Mesodermal cell (in vitro differentiated cells): ENCODE measurements around the gene STRBP.
"Not testable (repeated sequence)": the region's sequence is repeated elsewhere in the genome, so short reads cannot be mapped to it uniquely, and the experiment has no call there.

Experiments
- H3K27ac ChIP-seq: 2 replicates; pipeline ENCODE4 v1.7.0; 2013; ENCODE audit warnings: mild to moderate bottlenecking, low read depth, low read length, moderate library complexity; ENCODE audit not compliant: severe bottlenecking
- H3K36me3 ChIP-seq: 2 replicates; pipeline ENCODE4 v1.7.1; 2013; ENCODE audit warnings: mild to moderate bottlenecking, low read length, moderate library complexity; ENCODE audit not compliant: control insufficient read depth, insufficient read depth
- H3K4me1 ChIP-seq: one replicate; pipeline ENCODE4 v1.7.1; 2013; ENCODE audit warnings: mild to moderate bottlenecking, low read length; ENCODE audit not compliant: insufficient read depth, control insufficient read depth, poor library complexity, severe bottlenecking
- H3K4me3 ChIP-seq: 2 replicates; pipeline ENCODE4 v1.7.0; 2013; ENCODE audit warnings: low read length, control low read depth, mild to moderate bottlenecking; ENCODE audit not compliant: insufficient read depth, poor library complexity, severe bottlenecking; ENCODE audit errors: extremely low read depth
- H3K9me3 ChIP-seq: 2 replicates; pipeline ENCODE4 v1.7.1; 2013; ENCODE audit warnings: mild to moderate bottlenecking, low read length, moderate library complexity; ENCODE audit not compliant: control insufficient read depth
- WGBS, 2 experiments: methylation state at CpG; one replicate each; pipeline ENCODE4 v1.1.5; 2013; ENCODE audit warnings: missing lambda C conversion rate in 2 of 2; ENCODE audit not compliant: insufficient coverage in 2 of 2; 5-methylcytosine and 5-hydroxymethylcytosine counted together

Gene STRBP

DNA sequence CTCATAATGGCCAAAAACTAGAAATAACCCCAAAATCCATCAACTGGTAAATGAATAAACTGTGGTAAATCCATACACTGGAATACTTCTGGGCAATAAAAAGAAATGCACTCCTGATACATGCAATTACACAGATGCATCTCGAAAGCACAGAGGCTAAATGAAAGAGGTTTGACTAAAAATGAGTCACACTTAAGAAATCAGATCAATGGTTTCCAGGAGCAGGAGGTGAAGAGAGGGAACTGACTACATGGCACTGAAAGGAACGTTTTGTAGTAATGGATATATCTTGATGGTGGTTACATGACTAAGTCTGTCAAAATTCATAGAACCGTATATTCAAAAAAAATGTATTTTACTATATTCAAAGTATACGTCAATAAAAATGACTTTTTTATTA lies 42.4 kb downstream of the STRBP start:
- Histone ChIP-seq H3K9me3 (no peaks in the 10 kb centered on the region), H3K27ac (no peak overlapping the region), H3K4me3 (no peak overlapping the region), H3K4me1 (no peaks in the 10 kb centered on the region), H3K36me3 (no peaks in the 10 kb centered on the region)
- WGBS, 2 experiments, result 100% methylated on average over 1 of the region's 4 CpGs; no CpG with 5 or more reads in 1 of the 2 experiments

- no peaks in the 10 kb centered on the region for H3K9me3 ChIP-seq
- 26 to 28% methylated on average over 3 to 4 of the region's 4 CpGs for WGBS, 2 experiments
- H3K27ac ChIP-seq, result no peak overlapping the region
- no peaks in the 10 kb centered on the region for H3K36me3 ChIP-seq
- no peaks in the 10 kb centered on the region for H3K4me1 ChIP-seq
- no peak overlapping the region for H3K4me3 ChIP-seq
Measured at GRCh38 chr9:123225374-123225813, 43.0 kb downstream of the STRBP start.

DNA sequence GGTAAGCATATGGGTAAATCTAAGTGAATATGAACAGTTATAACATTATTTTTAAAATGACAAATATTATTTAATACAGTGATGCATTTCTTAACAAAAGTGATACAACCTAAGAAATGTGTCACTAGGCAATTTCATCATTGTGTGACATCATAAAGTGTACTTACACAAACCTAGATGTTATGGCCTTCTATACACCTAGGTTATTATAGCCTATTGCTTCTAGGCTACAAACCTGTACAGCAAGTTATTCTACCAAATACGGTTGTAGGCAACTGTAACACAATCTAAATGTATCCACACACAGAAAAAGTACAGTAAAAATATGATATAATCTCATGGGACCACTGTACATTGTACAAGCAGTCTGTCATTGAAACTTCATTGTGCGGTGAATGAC lies 48.3 kb downstream of the STRBP start:
- Histone ChIP-seq H3K36me3 (no peaks in the 10 kb centered on the region), H3K9me3 (no peaks in the 10 kb centered on the region), H3K4me1 (no peaks in the 10 kb centered on the region), H3K27ac (no peak overlapping the region), H3K4me3 (no peak overlapping the region)
- no CpG with 5 or more reads among the region's 2 CpGs for WGBS, 2 experiments

DNA sequence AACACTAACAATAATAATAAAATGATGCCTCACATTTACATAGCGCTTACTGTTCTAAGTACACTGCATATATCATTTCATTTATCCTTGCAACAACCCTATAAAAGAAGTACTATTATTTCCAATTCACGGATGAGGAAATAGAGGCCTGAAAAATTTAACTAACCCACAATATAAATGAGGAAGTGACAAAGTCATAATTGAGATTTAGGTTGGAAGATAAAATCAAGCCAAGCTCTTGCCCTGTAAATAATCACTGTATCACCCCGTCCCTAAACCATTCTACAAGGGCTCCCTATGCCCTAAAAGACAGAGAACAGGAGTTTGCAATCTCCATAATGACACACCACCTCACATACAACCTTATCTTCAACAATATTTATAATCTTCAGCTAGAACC lies 49.6 kb downstream of the STRBP start:
- 94 to 100% methylated on average over 1 to 2 of the region's 3 CpGs for WGBS, 2 experiments
- Histone ChIP-seq H3K4me3 (no peak overlapping the region), H3K27ac (no peak overlapping the region), H3K36me3 (no peaks in the 10 kb centered on the region), H3K4me1 (no peaks in the 10 kb centered on the region), H3K9me3 (no peaks in the 10 kb centered on the region)

DNA sequence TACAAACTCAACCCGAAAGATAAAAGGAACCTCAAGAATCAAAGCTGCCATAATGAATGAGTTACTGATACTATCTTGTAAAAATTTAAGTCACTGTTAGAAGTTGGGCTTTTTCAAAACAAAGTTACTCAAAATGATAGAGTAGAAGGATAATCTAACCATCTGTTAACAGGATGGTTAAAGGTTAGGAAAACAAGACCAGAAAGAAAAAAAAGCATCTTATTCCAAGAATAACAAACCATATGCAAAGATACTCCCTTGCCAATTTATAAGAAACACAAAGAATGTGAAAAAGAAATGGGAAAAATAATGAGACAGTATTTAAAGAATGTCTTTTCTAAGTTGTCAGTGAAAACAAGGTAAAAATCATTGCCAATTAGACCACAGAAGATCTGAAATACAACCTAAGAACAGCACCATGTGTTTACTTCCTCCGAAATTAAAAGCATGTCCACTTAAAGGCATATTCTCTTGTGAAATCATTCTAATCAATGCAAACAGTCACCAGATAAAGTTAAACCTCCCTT lies 51.2 kb downstream of the STRBP start:
- Histone ChIP-seq H3K4me1 (no peaks in the 10 kb centered on the region), H3K4me3 (no peak overlapping the region), H3K27ac (no peak overlapping the region), H3K36me3 (no peaks in the 10 kb centered on the region), H3K9me3 (no peaks in the 10 kb centered on the region)
- 63 to 100% methylated on average over 1 of the region's 2 CpGs for WGBS, 2 experiments

GRCh38 chr9:123216251-123216797 lies 52.1 kb downstream of the STRBP start:
- Histone ChIP-seq H3K9me3 (no peaks in the 10 kb centered on the region), H3K4me3 (no peak overlapping the region), H3K27ac (no peak overlapping the region), H3K36me3 (no peaks in the 10 kb centered on the region), H3K4me1 (no peaks in the 10 kb centered on the region)
- WGBS, 2 experiments, result 89 to 96% methylated on average over 3 to 4 of the region's 5 CpGs

DNA sequence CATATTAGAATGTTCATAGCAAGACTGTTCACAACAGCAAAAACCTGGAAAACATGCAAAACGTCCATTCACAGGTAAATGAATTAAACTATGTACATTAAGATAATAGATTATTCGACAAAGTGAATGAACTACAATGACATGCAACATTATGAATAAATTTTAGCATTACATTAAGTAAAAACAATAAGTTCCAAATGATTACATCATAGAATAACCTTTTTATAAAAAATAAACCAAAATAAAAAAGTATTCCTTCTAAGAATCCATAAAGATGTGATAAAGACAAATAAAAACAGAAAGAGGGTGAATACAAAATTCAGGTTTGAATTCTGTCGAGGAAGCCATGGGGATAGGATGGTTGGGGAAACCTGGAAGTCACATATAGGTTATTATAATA lies 57.3 kb downstream of the STRBP start:
- Histone ChIP-seq H3K9me3 (no peaks in the 10 kb centered on the region), H3K4me3 (no peak overlapping the region), H3K36me3 (no peaks in the 10 kb centered on the region), H3K27ac (no peak overlapping the region), H3K4me1 (no peaks in the 10 kb centered on the region)
- WGBS, 2 experiments, result no CpG with 5 or more reads among the region's 3 CpGs

DNA sequence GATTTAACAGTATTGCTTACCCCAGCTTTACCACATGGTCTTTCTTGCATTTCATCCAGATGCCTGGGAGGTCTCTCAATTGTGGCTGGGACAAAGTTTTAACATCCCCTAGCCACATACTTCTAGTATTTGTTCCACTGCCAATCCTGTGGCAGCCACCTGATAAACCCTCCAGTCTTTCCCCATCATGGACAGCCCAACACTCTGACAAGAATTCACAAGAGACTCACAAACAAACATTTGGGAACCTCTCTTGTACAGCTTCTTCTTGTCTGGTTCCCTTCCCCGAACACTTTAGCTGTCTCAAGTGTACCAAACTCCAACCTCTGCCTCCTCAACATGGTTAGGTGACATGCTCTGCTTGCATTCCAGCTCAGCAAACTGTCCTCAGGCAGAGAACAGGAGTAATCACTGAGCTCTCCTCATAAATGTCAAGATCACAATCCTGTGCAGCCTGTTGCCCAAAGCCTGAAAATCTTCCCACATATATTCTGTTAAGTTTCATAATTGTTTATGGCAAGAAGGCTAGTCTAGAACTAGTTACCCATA lies 59.7 kb downstream of the STRBP start:
- Histone ChIP-seq H3K9me3 (no peaks in the 10 kb centered on the region), H3K4me3 (no peak overlapping the region), H3K4me1 (no peaks in the 10 kb centered on the region), H3K27ac (no peak overlapping the region), H3K36me3 (no peaks in the 10 kb centered on the region)
- WGBS, 2 experiments, result 100% methylated on average over 1 of the region's 1 CpG

GRCh38 chr9:123206065-123206464 lies 62.3 kb downstream of the STRBP start:
- 87 to 100% methylated on average over 2 to 3 of the region's 6 CpGs for WGBS, 2 experiments
- Histone ChIP-seq H3K27ac (no peak overlapping the region), H3K9me3 (no peaks in the 10 kb centered on the region), H3K36me3 (no peaks in the 10 kb centered on the region), H3K4me3 (no peak overlapping the region), H3K4me1 (no peaks in the 10 kb centered on the region)

DNA sequence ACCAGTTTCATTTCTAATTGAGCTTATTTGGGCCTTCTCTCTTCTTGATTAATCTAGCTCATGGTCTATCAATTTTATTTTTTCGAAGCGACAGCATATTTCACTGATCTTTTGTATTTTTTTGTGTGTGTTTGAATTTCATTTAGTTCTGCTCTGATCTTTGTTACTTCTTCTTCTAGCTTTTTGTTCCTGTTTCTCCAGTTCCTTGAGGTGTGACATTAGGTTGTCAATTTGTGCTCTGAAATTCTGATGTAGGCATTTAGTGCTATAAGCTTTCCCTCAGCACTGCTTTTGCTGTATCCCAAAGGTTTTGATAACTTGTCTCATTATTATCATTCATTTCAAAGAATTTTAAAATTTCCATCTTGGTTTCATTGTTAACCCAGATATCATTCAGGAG lies 67.3 kb downstream of the STRBP start:
- H3K9me3 ChIP-seq, result no peaks in the 10 kb centered on the region
- no peaks in the 10 kb centered on the region for H3K36me3 ChIP-seq
- WGBS, 2 experiments, result no CpG with 5 or more reads among the region's 2 CpGs
- no peak overlapping the region for H3K4me3 ChIP-seq
- no peaks in the 10 kb centered on the region for H3K4me1 ChIP-seq
- no peak overlapping the region for H3K27ac ChIP-seq

GRCh38 chr9:123200469-123200868 lies 67.9 kb downstream of the STRBP start:
- not testable (repeated sequence) for H3K4me3 ChIP-seq, H3K27ac ChIP-seq, H3K4me1 ChIP-seq, H3K36me3 ChIP-seq, H3K9me3 ChIP-seq
- 94 to 95% methylated on average over 3 to 7 of the region's 13 CpGs for WGBS, 2 experiments
